ENCODE measurements around the gene PTCD1.
"Not testable (repeated sequence)": the region's sequence is repeated elsewhere in the genome, so short reads cannot be mapped to it uniquely, and the experiment has no call there.

The PTCD1 gene

GRCh38 chr7:99406557-99406956, 32.0 kb downstream of the PTCD1 start:
- DNase-seq, result no peak

GRCh38 chr7:99404977-99405320, 33.6 kb downstream of the PTCD1 start:
- no peak for DNase-seq

- no peak for DNase-seq
Measured at GRCh38 chr7:99404235-99404976, 34.2 kb downstream of the PTCD1 start.

GRCh38 chr7:99403764-99404163, 34.8 kb downstream of the PTCD1 start:
- no peak for DNase-seq

GRCh38 chr7:99402854-99403253, 35.7 kb downstream of the PTCD1 start:
- DNase-seq, result no peak

- no peak for DNase-seq
Measured at GRCh38 chr7:99399597-99399996, 39.0 kb downstream of the PTCD1 start.

GRCh38 chr7:99398891-99399445, 39.6 kb downstream of the PTCD1 start:
- DNase-seq, result no peak

- DNase-seq, result no peak
Measured at GRCh38 chr7:99397297-99397983, 41.2 kb downstream of the PTCD1 start.

- no peak for DNase-seq
Measured at GRCh38 chr7:99396418-99397296, 41.9 kb downstream of the PTCD1 start.

- no peak for DNase-seq
Measured at GRCh38 chr7:99395616-99396327, 42.8 kb downstream of the PTCD1 start.

- DNase-seq, result no peak
Measured at GRCh38 chr7:99394188-99394502, 44.5 kb downstream of the PTCD1 start.

GRCh38 chr7:99393355-99394187, 45.0 kb downstream of the PTCD1 start:
- DNase-seq, result no peak

GRCh38 chr7:99392659-99393354, 45.8 kb downstream of the PTCD1 start:
- no peak for DNase-seq

- no peak for DNase-seq
Measured at GRCh38 chr7:99392046-99392445, 46.6 kb downstream of the PTCD1 start.

GRCh38 chr7:99390941-99391602, 47.5 kb downstream of the PTCD1 start:
- no peak for DNase-seq

GRCh38 chr7:99389772-99390171, 48.8 kb downstream of the PTCD1 start:
- no peak for DNase-seq

GRCh38 chr7:99387912-99388311, 50.7 kb downstream of the PTCD1 start:
- no peak for DNase-seq

GRCh38 chr7:99387239-99387635, 51.4 kb downstream of the PTCD1 start:
- not testable (repeated sequence) for DNase-seq

- no peak for DNase-seq
Measured at GRCh38 chr7:99386584-99387238, 51.9 kb downstream of the PTCD1 start.

GRCh38 chr7:99385564-99385963, 53.0 kb downstream of the PTCD1 start:
- DNase-seq, result no peak

Measured in NK-92 treated with Interleukin-12 subunit alpha and Interleukin-12 subunit beta, amount 100 ng/mL, for 24 hours (cell line).